Endothelial cell of umbilical vein (primary cell): ENCODE measurements around the gene TPGS2. TPM values are rescaled to one million over a fixed set of nuclear protein-coding genes. Genes with fewer than 3 reads are reported as not detected.
"Not testable (repeated sequence)": the region's sequence is repeated elsewhere in the genome, so short reads cannot be mapped to it uniquely, and the experiment has no call there.

Experiments
- Bru-seq: library from RNA; stranded (reverse); fragments of 400-500 nt; gene quantifications from one replicate; lab custom pipeline; 2021; lab: Mats Ljungman, UMichigan
- BruChase-seq, 2 experiments: library from RNA; stranded (reverse); fragments of 400-500 nt; gene quantifications; one replicate each; lab custom pipeline; 2021; lab: Mats Ljungman, UMichigan
- BruUV-seq: library from RNA; stranded (reverse); fragments of 400-500 nt; replicated peaks from 2 replicates; lab custom pipeline; 2021; lab: Mats Ljungman, UMichigan
- CTCF ChIA-PET: fragments of 300-600, 350-600 bp; sonication (Branson Sonifier 250); formaldehyde crosslinking; loops from one replicate; lab custom pipeline; 2021; ENCODE audit warnings: antibody characterized with exemption, inconsistent platforms; lab: Charles Lee
- POLR2A ChIA-PET: fragments of 300-600, 350-600 bp; sonication (Branson Sonifier 250); formaldehyde crosslinking; loops from one replicate; lab custom pipeline; 2021; ENCODE audit warnings: antibody characterized with exemption, inconsistent platforms; lab: Charles Lee
- DNase-seq: peaks from one replicate; pipeline ENCODE4 v3.0.0-alpha.2; 2011; ENCODE audit warnings: low read depth, low spot score
- FAIRE-seq: peaks from 2 replicates; lab custom pipeline; 2011; peaks lifted over from hg19 to GRCh38; lab: Jason Lieb, UNC
- H2AFZ ChIP-seq: 2 replicates; pipeline ENCODE4 v1.6.0; 2012; ENCODE audit warnings: low read depth, low read length, control low read depth, inconsistent platforms
- H3K27ac ChIP-seq: 2 replicates; pipeline ENCODE4 v1.5.1; 2011; ENCODE audit warnings: low read depth, mild to moderate bottlenecking, control low read depth, low read length, moderate library complexity; ENCODE audit not compliant: insufficient read depth
- H3K27me3 ChIP-seq, 2 experiments: 2 replicates each; pipeline versions ENCODE4 v1.6.0 to v1.6.1; 2011; ENCODE audit warnings: low read length in 2 of 2, mixed read lengths in 1 of 2; ENCODE audit not compliant: control insufficient read depth in 2 of 2, insufficient read depth in 2 of 2
- H3K36me3 ChIP-seq, 2 experiments: 2 replicates in 1 of 2; 3 replicates in 1 of 2; pipeline ENCODE4 v1.5.1; 2011; ENCODE audit warnings: low read length in 2 of 2, mild to moderate bottlenecking in 1 of 2, moderate library complexity in 1 of 2; ENCODE audit not compliant: control insufficient read depth in 2 of 2, insufficient read depth in 2 of 2; ENCODE audit errors: extremely low read depth in 1 of 2
- H3K4me1 ChIP-seq: 3 replicates; pipeline ENCODE4 v1.5.1; 2011; ENCODE audit warnings: mild to moderate bottlenecking, low read length; ENCODE audit not compliant: control insufficient read depth, insufficient read depth; ENCODE audit errors: extremely low read depth
- H3K4me2 ChIP-seq: 2 replicates; pipeline ENCODE4 v1.6.1; 2011; ENCODE audit warnings: low read length, control low read depth, mixed read lengths; ENCODE audit not compliant: insufficient read depth
- H3K4me3 ChIP-seq, 3 experiments: fragments of 200-600 bp in 1 of 3; sonication (generic), shearing (Covaris generic) in 1 of 3; replicated peaks in 1 of 3; 2 replicates each; pipeline ENCODE4 v1.5.1; 2011 to 2016; ENCODE audit warnings: control low read depth in 3 of 3, low read length in 3 of 3, mild to moderate bottlenecking in 2 of 3, inconsistent platforms in 1 of 3, low read depth in 1 of 3, moderate library complexity in 1 of 3; ENCODE audit not compliant: insufficient read depth in 1 of 3
- H3K79me2 ChIP-seq: 2 replicates; pipeline ENCODE4 v1.6.0; 2012; ENCODE audit warnings: low read length, inconsistent platforms; ENCODE audit not compliant: control insufficient read depth, insufficient read depth
- H3K9ac ChIP-seq: replicated peaks from 2 replicates; pipeline ENCODE3; 2011; ENCODE audit warnings: low read length, control low read depth; ENCODE audit not compliant: insufficient read depth; ENCODE audit errors: extremely low read depth
- H3K9me1 ChIP-seq: replicated peaks from 3 replicates; pipeline ENCODE4 v1.6.0; 2011; ENCODE audit warnings: mild to moderate bottlenecking, low read length; ENCODE audit not compliant: control insufficient read depth, insufficient read depth; ENCODE audit errors: extremely low read depth
- H3K9me3 ChIP-seq: replicated peaks from 2 replicates; pipeline ENCODE4 v1.5.1; 2012; ENCODE audit warnings: low read length, inconsistent platforms; ENCODE audit not compliant: control insufficient read depth, insufficient read depth
- H4K20me1 ChIP-seq: replicated peaks from 2 replicates; pipeline ENCODE3; 2011; ENCODE audit warnings: mild to moderate bottlenecking, low read length; ENCODE audit not compliant: control insufficient read depth, insufficient read depth; ENCODE audit errors: extremely low read depth
- EZH2 ChIP-seq: IDR thresholded peaks from 2 replicates; pipeline ENCODE4 v1.6.1; 2012; ENCODE audit warnings: borderline replicate concordance, low read depth, mild to moderate bottlenecking, moderate library complexity, low read length, inconsistent platforms; ENCODE audit not compliant: severe bottlenecking
- FOS ChIP-seq: IDR thresholded peaks from 2 replicates; pipeline ENCODE4 v1.6.1; 2011; ENCODE audit warnings: mild to moderate bottlenecking, low read length, moderate library complexity, borderline replicate concordance; ENCODE audit not compliant: insufficient read depth
- GATA2 ChIP-seq: IDR thresholded peaks from 2 replicates; pipeline ENCODE4 v1.7.0; 2011; ENCODE audit warnings: low read depth, mild to moderate bottlenecking, moderate library complexity, mixed read lengths, low read length; ENCODE audit not compliant: insufficient read length, insufficient read depth
- JUN ChIP-seq: IDR thresholded peaks from 2 replicates; pipeline ENCODE4 v1.6.1; 2011; ENCODE audit warnings: borderline replicate concordance, low read depth; ENCODE audit not compliant: insufficient read length, insufficient read depth
- MAX ChIP-seq: IDR thresholded peaks from 2 replicates; pipeline ENCODE4 v1.6.1; 2011; ENCODE audit not compliant: insufficient read depth, insufficient read length
- MYC ChIP-seq: IDR thresholded peaks from one replicate; pipeline ENCODE4 v1.6.1; 2011; ENCODE audit warnings: mild to moderate bottlenecking, low read depth, low read length
- POLR2A ChIP-seq: IDR thresholded peaks from 2 replicates; pipeline ENCODE4 v1.6.1; 2012; ENCODE audit warnings: low read depth, mild to moderate bottlenecking, control low read depth, low read length
- POLR2AphosphoS5 ChIP-seq: IDR thresholded peaks from 2 replicates; pipeline ENCODE4 v1.6.1; 2012; ENCODE audit warnings: low read depth, mild to moderate bottlenecking, control low read depth, low read length, moderate library complexity; ENCODE audit not compliant: insufficient read depth
- dilution Hi-C: fragments of 300-500 bp; cut with MboI; formaldehyde crosslinking; loops from one replicate; pipeline ENCODE4 v1.15.0; 2019; ENCODE audit warnings: low sequenced_read_pairs; ENCODE audit not compliant: extremely low pct_ligation_motif_present
- intact Hi-C: fragments of 100-400 bp; cut with micrococcal nuclease; formaldehyde crosslinking; loops from one replicate; pipeline ENCODE4 v1.10.0; 2022
- long read RNA-seq: library from polyadenylated mRNA; stranded (forward); transcript quantifications from one replicate; pipeline ENCODE4 v2.0.0, GENCODE V29; 2021
- polyA minus RNA-seq, 3 experiments: library from RNA; depleted of rRNA, polyadenylated mRNA; stranded (reverse); fragments of >200 nt; gene quantifications; 1 replicate in 1 of 3; 2 replicates in 2 of 3; pipeline ENCODE4 v1.2.3, GENCODE V29; 2011
- polyA plus RNA-seq, 4 experiments: library from polyadenylated mRNA; depleted of rRNA in 3 of 4; stranded (reverse) in 3 of 4; unstranded in 1 of 4; fragments of >200 nt; gene quantifications; 2 replicates each; pipeline versions ENCODE4 v1.2.1 to v1.2.3, GENCODE V29; 2011 to 2012; ENCODE audit warnings: missing spikeins in 1 of 4
- total RNA-seq: library from RNA; stranded (reverse); gene quantifications from 2 replicates; pipeline ENCODE4 v1.2.3, GENCODE V29; 2021
- TF ChIP-seq, protein P1 (sequence below), 2 donors: IDR thresholded peaks; 1 replicate in 1 of 2; 2 replicates in 1 of 2; pipeline ENCODE4 v1.5.1; 2011; ENCODE audit warnings: low read length in 2 of 2, mild to moderate bottlenecking in 2 of 2, moderate library complexity in 2 of 2, control low read depth in 1 of 2, inconsistent platforms in 1 of 2, low read depth in 1 of 2; ENCODE audit not compliant: insufficient read depth in 1 of 2; ENCODE audit errors: extremely low read depth in 1 of 2

The TPGS2 gene, protein sequence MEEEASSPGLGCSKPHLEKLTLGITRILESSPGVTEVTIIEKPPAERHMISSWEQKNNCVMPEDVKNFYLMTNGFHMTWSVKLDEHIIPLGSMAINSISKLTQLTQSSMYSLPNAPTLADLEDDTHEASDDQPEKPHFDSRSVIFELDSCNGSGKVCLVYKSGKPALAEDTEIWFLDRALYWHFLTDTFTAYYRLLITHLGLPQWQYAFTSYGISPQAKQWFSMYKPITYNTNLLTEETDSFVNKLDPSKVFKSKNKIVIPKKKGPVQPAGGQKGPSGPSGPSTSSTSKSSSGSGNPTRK
- total RNA-seq (148 and 150 TPM in 2 replicates), polyA plus RNA-seq (232 and 279 TPM in 2 replicates), polyA minus RNA-seq (294 and 298 TPM in 2 replicates), Bru-seq, nascent RNA (percentile 80 among the genes with signal in this experiment), BruChase-seq, experiment 1, labeled RNA remaining after a 6-hour chase (percentile 79 among the genes with signal in this experiment), BruChase-seq, experiment 2, labeled RNA remaining after a 2-hour chase (percentile 86 among the genes with signal in this experiment)
- 269 and 313 TPM in 2 replicates for polyA plus RNA-seq (2011; cell fraction: cytosol; rRNA removed)
- 108 and 113 TPM in 2 replicates for polyA plus RNA-seq (2011; cell fraction: nucleus; rRNA removed)
- 178 and 199 TPM in 2 replicates for polyA plus RNA-seq (2012)
- 120 TPM for polyA minus RNA-seq (2011; cell fraction: cytosol; rRNA and poly(A)+ RNA removed)
- polyA minus RNA-seq (2011; cell fraction: nucleus; rRNA and poly(A)+ RNA removed): 79.9 and 111 TPM in 2 replicates
- long read RNA-seq, full-length matches to known transcripts: 394 of 603 reads
- long read RNA-seq, partial matches to known transcripts: 160 of 603 reads
- long read RNA-seq, other reads (novel, unspliced or antisense): 49 of 603 reads

- no peaks in the 10 kb centered on the region for H4K20me1 ChIP-seq
- H3K4me3 ChIP-seq: peak within 1 kb of the TSS; percentile 72 to 97 (median 86)
- intact Hi-C loops (loop anchor here (1.0 kb wide), 1 partner anchor 71 kb away; no protein-coding TSS in a partner anchor), dilution Hi-C loops (no loop called here)
- peaks cover 30% of the 10 kb centered on the region for H3K79me2 ChIP-seq
- H3K27ac ChIP-seq: peak within 1 kb of the TSS; percentile 68
- H3K36me3 ChIP-seq: no peaks in the 10 kb centered on the region
- H3K9me1 ChIP-seq: no peaks in the 10 kb centered on the region
- peak within 1 kb of the TSS; percentile 87 for H2AFZ ChIP-seq
- ChIA-PET POLR2A (interaction anchor here (1.0 kb wide), 1 partner anchor 41 kb away, joined by 3 read pairs; no protein-coding TSS in a partner anchor), CTCF (interaction anchor here (0.8 to 2.3 kb wide), 13 partner anchors 11 to 515 kb away, joined by 3 to 12 read pairs (median 4); no protein-coding TSS in a partner anchor)
- peak within 1 kb of the TSS; percentile 81 for H3K4me2 ChIP-seq
- peak; percentile 87 for FAIRE-seq
- no TSS peak for BruUV-seq
- peak; percentile 91 for DNase-seq
- peak within 1 kb of the TSS; percentile 70 for H3K9ac ChIP-seq
- H3K9me3 ChIP-seq: no peaks in the 10 kb centered on the region
- no peaks in the 10 kb centered on the region for H3K27me3 ChIP-seq
- TF ChIP-seq GATA2: no peak
- no peak for TF ChIP-seq EZH2
- no peak for TF ChIP-seq FOS
- peak; percentile 69 for TF ChIP-seq POLR2AphosphoS5
- TF ChIP-seq POLR2A: peak; percentile 9
- TF ChIP-seq, protein P1, sequence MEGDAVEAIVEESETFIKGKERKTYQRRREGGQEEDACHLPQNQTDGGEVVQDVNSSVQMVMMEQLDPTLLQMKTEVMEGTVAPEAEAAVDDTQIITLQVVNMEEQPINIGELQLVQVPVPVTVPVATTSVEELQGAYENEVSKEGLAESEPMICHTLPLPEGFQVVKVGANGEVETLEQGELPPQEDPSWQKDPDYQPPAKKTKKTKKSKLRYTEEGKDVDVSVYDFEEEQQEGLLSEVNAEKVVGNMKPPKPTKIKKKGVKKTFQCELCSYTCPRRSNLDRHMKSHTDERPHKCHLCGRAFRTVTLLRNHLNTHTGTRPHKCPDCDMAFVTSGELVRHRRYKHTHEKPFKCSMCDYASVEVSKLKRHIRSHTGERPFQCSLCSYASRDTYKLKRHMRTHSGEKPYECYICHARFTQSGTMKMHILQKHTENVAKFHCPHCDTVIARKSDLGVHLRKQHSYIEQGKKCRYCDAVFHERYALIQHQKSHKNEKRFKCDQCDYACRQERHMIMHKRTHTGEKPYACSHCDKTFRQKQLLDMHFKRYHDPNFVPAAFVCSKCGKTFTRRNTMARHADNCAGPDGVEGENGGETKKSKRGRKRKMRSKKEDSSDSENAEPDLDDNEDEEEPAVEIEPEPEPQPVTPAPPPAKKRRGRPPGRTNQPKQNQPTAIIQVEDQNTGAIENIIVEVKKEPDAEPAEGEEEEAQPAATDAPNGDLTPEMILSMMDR (IDR thresholded peaks at IDR 0.05; ENCODE audit: extremely low read depth in 1 of 2, insufficient read depth in 1 of 2, low read depth in 1 of 2, low read length in 2 of 2): peak; percentile 32 to 61
- TF ChIP-seq JUN: no peak
- peak; percentile 27 for TF ChIP-seq MAX
- no peak for TF ChIP-seq MYC
- H3K4me1 ChIP-seq: peaks cover 18% of the 10 kb centered on the region
Measured at GRCh38 chr18:36828630-36829361, at the start of gene TPGS2, which contains the start of gene KIAA1328. TPGS2 (minus strand) TSS chr18:36829002; CDS start chr18:36828767, 235 bp downstream. KIAA1328 (plus strand) TSS chr18:36829127; CDS start chr18:36829139, 12 bp downstream.

- H3K4me2 ChIP-seq, dilution Hi-C loops, H3K9ac ChIP-seq, FAIRE-seq, H3K79me2 ChIP-seq, DNase-seq, H3K27me3 ChIP-seq, intact Hi-C loops, H3K4me1 ChIP-seq, BruUV-seq, H3K4me3 ChIP-seq, H3K9me3 ChIP-seq, H3K36me3 ChIP-seq, H4K20me1 ChIP-seq, H2AFZ ChIP-seq, H3K27ac ChIP-seq, H3K9me1 ChIP-seq, POLR2A ChIA-PET, CTCF ChIA-PET: not testable (repeated sequence)
Measured at GRCh38 chr18:36873826-36874225, 45.0 kb upstream of the TPGS2 start.
